DOHH2 (cell line): ENCODE results near the gene DPYD.

Source experiments
- H3F3A ChIP-seq: fragments of 200-600 bp; sonication (generic), shearing (Covaris generic); 2 replicates; pipeline ENCODE4 v1.6.0; 2016; ENCODE audit warnings: antibody characterized with exemption, mild to moderate bottlenecking; ENCODE audit not compliant: control insufficient read depth, insufficient read depth
- H3K27ac ChIP-seq: fragments of 200-600 bp; sonication (generic); 2 replicates; pipeline ENCODE4 v1.5.1; 2014; ENCODE audit warnings: low read depth, mild to moderate bottlenecking, low read length, moderate library complexity
- H3K27me3 ChIP-seq: fragments of 200-600 bp; sonication (generic); 2 replicates; pipeline ENCODE4 v1.6.1; 2014; ENCODE audit warnings: mild to moderate bottlenecking, low read length, mixed read lengths; ENCODE audit not compliant: control insufficient read depth
- H3K36me3 ChIP-seq: fragments of 200-600 bp; sonication (generic); 2 replicates; pipeline ENCODE4 v1.6.1; 2014; ENCODE audit warnings: mild to moderate bottlenecking, low read length, moderate library complexity, mixed read lengths; ENCODE audit not compliant: control insufficient read depth
- H3K4me1 ChIP-seq: fragments of 200-600 bp; sonication (generic); 2 replicates; pipeline ENCODE4 v1.6.1; 2014; ENCODE audit warnings: mild to moderate bottlenecking, low read length, mixed read lengths; ENCODE audit not compliant: control insufficient read depth
- H3K4me2 ChIP-seq: fragments of 200-600 bp; sonication (generic); 2 replicates; pipeline ENCODE4 v1.6.0; 2014; ENCODE audit warnings: mild to moderate bottlenecking, low read length, moderate library complexity
- H3K4me3 ChIP-seq: fragments of 200-600 bp; sonication (generic); 2 replicates; pipeline ENCODE4 v1.5.1; 2014; ENCODE audit warnings: mild to moderate bottlenecking, low read length, mixed read lengths
- H3K79me2 ChIP-seq: fragments of 200-600 bp; sonication (generic); 2 replicates; pipeline ENCODE4 v1.6.1; 2014; ENCODE audit warnings: mild to moderate bottlenecking, low read length, mixed read lengths; ENCODE audit not compliant: control insufficient read depth
- H3K9me2 ChIP-seq: fragments of 200-600 bp; sonication (generic); replicated peaks from 2 replicates; pipeline ENCODE4 v1.6.1; 2014; ENCODE audit warnings: mild to moderate bottlenecking, low read length, mixed read lengths; ENCODE audit not compliant: control insufficient read depth
- H3K9me3 ChIP-seq: fragments of 200-600 bp; sonication (generic); 2 replicates; pipeline ENCODE4 v1.6.1; 2014; ENCODE audit warnings: antibody characterized with exemption, low read length, mixed read lengths; ENCODE audit not compliant: control insufficient read depth, insufficient read depth
- H4K20me1 ChIP-seq: fragments of 200-600 bp; sonication (generic); 2 replicates; pipeline ENCODE4 v1.6.0; 2014; ENCODE audit warnings: low read depth, mild to moderate bottlenecking, antibody characterized with exemption, low read length, moderate library complexity; ENCODE audit not compliant: control insufficient read depth, insufficient read depth
- EZH2phosphoT487 ChIP-seq: fragments of 200-600 bp; sonication (generic); IDR thresholded peaks from 2 replicates; pipeline ENCODE4 v1.6.1; 2017; ENCODE audit warnings: borderline replicate concordance, mild to moderate bottlenecking, antibody characterized with exemption, low read length, moderate library complexity, mixed read lengths
- TF ChIP-seq, protein P1 (sequence below): fragments of 200-600 bp; sonication (generic); IDR thresholded peaks from one replicate; pipeline ENCODE4 v1.5.1; 2014; ENCODE audit warnings: antibody characterized with exemption, mild to moderate bottlenecking, low read depth, low read length; ENCODE audit not compliant: poor library complexity, severe bottlenecking

The DPYD gene

DNA sequence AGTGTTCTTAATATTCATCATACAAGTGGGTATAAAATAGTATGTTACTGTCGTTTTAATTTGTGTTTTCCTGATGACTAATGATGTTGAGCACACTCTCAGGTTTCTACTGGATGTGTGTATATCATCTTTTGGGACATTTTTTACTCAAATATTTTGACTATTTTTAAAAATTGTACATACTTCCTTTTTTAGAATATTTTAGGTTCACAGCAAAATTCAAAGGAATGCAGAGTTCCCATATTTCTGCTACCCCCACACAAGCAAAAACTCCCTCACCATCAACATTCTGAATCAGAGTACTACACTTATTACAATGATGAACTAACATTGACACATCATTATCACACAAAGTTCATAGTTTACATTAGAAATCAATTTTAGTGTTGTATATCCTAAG lies 114.5 kb downstream of the DPYD start:
- Histone ChIP-seq H3K4me3 (no peak overlapping the region), H3K9me3 (no peaks in the 10 kb centered on the region), H3K4me1 (no peaks in the 10 kb centered on the region), H3K9me2 (no peaks in the 10 kb centered on the region), H3K27me3 (no peaks in the 10 kb centered on the region), H3K4me2 (no peak overlapping the region), H4K20me1 (no peaks in the 10 kb centered on the region), H3K79me2 (no peaks in the 10 kb centered on the region), H3K36me3 (no peaks in the 10 kb centered on the region), H3F3A (no peaks in the 10 kb centered on the region), H3K27ac (no peak overlapping the region)
- no peak for TF ChIP-seq EZH2phosphoT487
- TF ChIP-seq, protein P1, sequence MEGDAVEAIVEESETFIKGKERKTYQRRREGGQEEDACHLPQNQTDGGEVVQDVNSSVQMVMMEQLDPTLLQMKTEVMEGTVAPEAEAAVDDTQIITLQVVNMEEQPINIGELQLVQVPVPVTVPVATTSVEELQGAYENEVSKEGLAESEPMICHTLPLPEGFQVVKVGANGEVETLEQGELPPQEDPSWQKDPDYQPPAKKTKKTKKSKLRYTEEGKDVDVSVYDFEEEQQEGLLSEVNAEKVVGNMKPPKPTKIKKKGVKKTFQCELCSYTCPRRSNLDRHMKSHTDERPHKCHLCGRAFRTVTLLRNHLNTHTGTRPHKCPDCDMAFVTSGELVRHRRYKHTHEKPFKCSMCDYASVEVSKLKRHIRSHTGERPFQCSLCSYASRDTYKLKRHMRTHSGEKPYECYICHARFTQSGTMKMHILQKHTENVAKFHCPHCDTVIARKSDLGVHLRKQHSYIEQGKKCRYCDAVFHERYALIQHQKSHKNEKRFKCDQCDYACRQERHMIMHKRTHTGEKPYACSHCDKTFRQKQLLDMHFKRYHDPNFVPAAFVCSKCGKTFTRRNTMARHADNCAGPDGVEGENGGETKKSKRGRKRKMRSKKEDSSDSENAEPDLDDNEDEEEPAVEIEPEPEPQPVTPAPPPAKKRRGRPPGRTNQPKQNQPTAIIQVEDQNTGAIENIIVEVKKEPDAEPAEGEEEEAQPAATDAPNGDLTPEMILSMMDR: no peak

DNA sequence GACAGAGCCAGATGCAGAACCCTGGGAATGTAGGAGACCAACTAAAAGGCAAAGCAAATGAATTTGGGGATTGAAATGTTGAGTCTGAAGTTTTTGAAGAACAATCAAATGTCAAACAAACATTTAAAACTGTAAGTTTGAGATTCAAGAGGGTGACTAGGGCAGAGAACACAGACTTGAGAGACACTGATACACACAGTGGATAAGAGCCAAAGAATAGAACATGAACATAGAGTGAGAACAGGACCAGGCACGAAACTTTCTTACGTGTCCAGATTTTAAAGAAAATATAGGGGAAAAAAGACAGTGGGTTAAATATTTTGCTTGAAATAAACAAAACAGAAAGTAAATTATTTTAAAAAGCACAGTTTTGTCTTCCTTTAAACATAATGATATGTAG lies 115.7 kb downstream of the DPYD start:
- no peaks in the 10 kb centered on the region for H3K79me2 ChIP-seq
- no peaks in the 10 kb centered on the region for H3K36me3 ChIP-seq
- no peak overlapping the region for H3K27ac ChIP-seq
- TF ChIP-seq, protein P1: no peak
- no peak for TF ChIP-seq EZH2phosphoT487
- no peak overlapping the region for H3K4me3 ChIP-seq
- no peaks in the 10 kb centered on the region for H3K4me1 ChIP-seq
- no peaks in the 10 kb centered on the region for H3F3A ChIP-seq
- no peaks in the 10 kb centered on the region for H3K27me3 ChIP-seq
- no peaks in the 10 kb centered on the region for H4K20me1 ChIP-seq
- H3K9me3 ChIP-seq: no peaks in the 10 kb centered on the region
- H3K9me2 ChIP-seq: no peaks in the 10 kb centered on the region
- no peak overlapping the region for H3K4me2 ChIP-seq

DNA sequence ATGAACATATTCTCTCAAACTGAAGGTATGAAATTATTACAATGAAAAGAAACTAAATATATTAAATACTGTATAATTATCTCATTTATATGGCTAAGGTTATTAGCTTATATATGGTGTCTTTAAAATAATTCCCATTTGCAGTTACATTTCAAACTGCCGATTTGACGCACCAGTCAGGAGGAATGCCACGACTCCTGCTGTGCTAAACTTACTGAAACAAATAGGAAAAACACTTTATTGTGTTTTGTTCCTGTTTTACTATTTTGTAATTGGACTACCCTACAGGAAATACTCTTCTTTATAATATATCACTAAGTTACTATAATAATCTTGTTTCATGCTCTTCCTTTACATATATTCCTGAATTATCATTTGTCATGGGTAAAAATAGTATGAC lies 117.8 kb downstream of the DPYD start:
- Histone ChIP-seq H3K9me2 (no peaks in the 10 kb centered on the region), H3K27me3 (no peaks in the 10 kb centered on the region), H3F3A (no peaks in the 10 kb centered on the region), H3K27ac (no peak overlapping the region), H3K4me1 (no peaks in the 10 kb centered on the region), H3K36me3 (no peaks in the 10 kb centered on the region), H3K9me3 (no peaks in the 10 kb centered on the region), H3K79me2 (no peaks in the 10 kb centered on the region), H3K4me3 (no peak overlapping the region), H4K20me1 (no peaks in the 10 kb centered on the region), H3K4me2 (no peak overlapping the region)
- TF ChIP-seq, protein P1: no peak

DNA sequence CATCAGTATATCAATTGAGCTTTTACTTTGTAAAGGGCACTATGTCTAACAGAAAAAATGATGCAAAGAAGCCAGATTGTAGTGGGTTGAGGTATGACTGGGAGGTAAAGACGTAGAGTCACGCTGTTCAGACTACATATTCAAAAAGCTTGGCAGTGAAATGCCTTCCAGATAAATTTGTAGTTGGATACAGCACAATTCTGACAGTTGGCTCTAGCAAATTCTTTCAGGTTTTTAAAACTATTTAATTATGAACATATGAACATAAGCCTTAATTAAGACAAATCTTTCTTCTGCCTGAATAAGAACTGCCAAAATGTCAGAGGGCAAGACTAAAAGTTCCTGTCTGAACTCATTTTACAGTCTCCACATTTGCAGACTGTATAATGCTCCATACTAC lies 118.8 kb downstream of the DPYD start:
- no peak overlapping the region for H3K27ac ChIP-seq
- H3K79me2 ChIP-seq: no peaks in the 10 kb centered on the region
- no peaks in the 10 kb centered on the region for H3K27me3 ChIP-seq
- H3K9me3 ChIP-seq: no peaks in the 10 kb centered on the region
- H4K20me1 ChIP-seq: no peaks in the 10 kb centered on the region
- H3K36me3 ChIP-seq: no peaks in the 10 kb centered on the region
- H3K4me3 ChIP-seq: no peak overlapping the region
- H3K4me2 ChIP-seq: no peak overlapping the region
- TF ChIP-seq EZH2phosphoT487: no peak
- TF ChIP-seq, protein P1: no peak
- no peaks in the 10 kb centered on the region for H3K9me2 ChIP-seq
- H3F3A ChIP-seq: no peaks in the 10 kb centered on the region
- no peaks in the 10 kb centered on the region for H3K4me1 ChIP-seq
